ENCODE results near the gene SMAD3. TPM values are rescaled to one million over a fixed set of nuclear protein-coding genes. Genes with fewer than 3 reads are reported as not detected.

The SMAD3 gene
- total RNA-seq, 1 donor from 2014 or later = 8.2 TPM

- Mint-ChIP-seq H3K4me1 (ENCODE audit: unreplicated experiment) (peaks cover 19% of the 10 kb centered on the region), H3K9me3 (ENCODE audit: unreplicated experiment) (no peaks in the 10 kb centered on the region), H3K36me3 (ENCODE audit: low read depth, unreplicated experiment) (peaks cover 6% of the 10 kb centered on the region), H3K4me3 (ENCODE audit: unreplicated experiment) (no peak overlapping the region), H3K27me3 (ENCODE audit: unreplicated experiment) (peaks cover 3% of the 10 kb centered on the region), H3K27ac (ENCODE audit: unreplicated experiment) (no peak overlapping the region)
- TF ChIP-seq, protein P1, sequence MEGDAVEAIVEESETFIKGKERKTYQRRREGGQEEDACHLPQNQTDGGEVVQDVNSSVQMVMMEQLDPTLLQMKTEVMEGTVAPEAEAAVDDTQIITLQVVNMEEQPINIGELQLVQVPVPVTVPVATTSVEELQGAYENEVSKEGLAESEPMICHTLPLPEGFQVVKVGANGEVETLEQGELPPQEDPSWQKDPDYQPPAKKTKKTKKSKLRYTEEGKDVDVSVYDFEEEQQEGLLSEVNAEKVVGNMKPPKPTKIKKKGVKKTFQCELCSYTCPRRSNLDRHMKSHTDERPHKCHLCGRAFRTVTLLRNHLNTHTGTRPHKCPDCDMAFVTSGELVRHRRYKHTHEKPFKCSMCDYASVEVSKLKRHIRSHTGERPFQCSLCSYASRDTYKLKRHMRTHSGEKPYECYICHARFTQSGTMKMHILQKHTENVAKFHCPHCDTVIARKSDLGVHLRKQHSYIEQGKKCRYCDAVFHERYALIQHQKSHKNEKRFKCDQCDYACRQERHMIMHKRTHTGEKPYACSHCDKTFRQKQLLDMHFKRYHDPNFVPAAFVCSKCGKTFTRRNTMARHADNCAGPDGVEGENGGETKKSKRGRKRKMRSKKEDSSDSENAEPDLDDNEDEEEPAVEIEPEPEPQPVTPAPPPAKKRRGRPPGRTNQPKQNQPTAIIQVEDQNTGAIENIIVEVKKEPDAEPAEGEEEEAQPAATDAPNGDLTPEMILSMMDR (IDR thresholded peaks at IDR 0.05; ENCODE audit: unreplicated experiment) = no peak
- no peak for DNase-seq (ENCODE audit: low spot score)
Observed at GRCh38 chr15:67170143-67170925, 104.9 kb downstream of the SMAD3 start.

DNA sequence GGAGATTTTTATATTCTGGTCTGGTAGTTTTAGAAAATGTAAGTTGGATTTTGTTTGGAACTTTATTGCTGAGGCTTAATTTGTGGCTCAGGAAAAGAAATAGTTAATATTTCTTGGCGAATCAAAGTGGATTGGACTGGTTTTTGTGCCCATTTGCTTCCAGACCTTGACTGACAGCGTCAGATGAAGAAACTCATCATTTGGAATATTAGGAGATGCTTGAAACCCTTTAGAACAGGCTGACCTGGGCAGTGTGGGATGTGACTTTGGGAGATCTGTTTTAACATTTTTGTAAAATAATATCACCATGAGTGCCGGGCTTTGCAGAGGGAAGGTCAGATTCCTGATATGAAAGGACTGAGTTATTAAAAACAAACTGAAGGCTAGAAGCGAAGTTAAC lies 106.1 kb downstream of the SMAD3 start:
- peaks cover 30% of the 10 kb centered on the region for H3K4me1 Mint-ChIP-seq (ENCODE audit: unreplicated experiment)
- H3K27ac Mint-ChIP-seq (ENCODE audit: unreplicated experiment) = no peak overlapping the region
- no peak overlapping the region for H3K4me3 Mint-ChIP-seq (ENCODE audit: unreplicated experiment)
- DNase-seq (ENCODE audit: low spot score) = no peak
- peaks cover 6% of the 10 kb centered on the region for H3K36me3 Mint-ChIP-seq (ENCODE audit: low read depth, unreplicated experiment)
- no peaks in the 10 kb centered on the region for H3K9me3 Mint-ChIP-seq (ENCODE audit: unreplicated experiment)
- TF ChIP-seq, protein P1 (IDR thresholded peaks at IDR 0.05; ENCODE audit: unreplicated experiment) = no peak
- peaks cover 7% of the 10 kb centered on the region for H3K27me3 Mint-ChIP-seq (ENCODE audit: unreplicated experiment)

GRCh38 chr15:67172172-67172571 lies 106.8 kb downstream of the SMAD3 start:
- Mint-ChIP-seq H3K9me3 (ENCODE audit: unreplicated experiment) (no peaks in the 10 kb centered on the region), H3K4me1 (ENCODE audit: unreplicated experiment) (peaks cover 36% of the 10 kb centered on the region), H3K27me3 (ENCODE audit: unreplicated experiment) (peaks cover 8% of the 10 kb centered on the region), H3K4me3 (ENCODE audit: unreplicated experiment) (no peak overlapping the region), H3K27ac (ENCODE audit: unreplicated experiment) (no peak overlapping the region), H3K36me3 (ENCODE audit: low read depth, unreplicated experiment) (peaks cover 6% of the 10 kb centered on the region)
- DNase-seq (ENCODE audit: low spot score) = no peak
- TF ChIP-seq, protein P1 (IDR thresholded peaks at IDR 0.05; ENCODE audit: unreplicated experiment) = no peak

GRCh38 chr15:67173005-67173404 lies 107.6 kb downstream of the SMAD3 start:
- Mint-ChIP-seq H3K9me3 (ENCODE audit: unreplicated experiment) (no peaks in the 10 kb centered on the region), H3K36me3 (ENCODE audit: low read depth, unreplicated experiment) (peaks cover 2% of the 10 kb centered on the region), H3K27me3 (ENCODE audit: unreplicated experiment) (peaks cover 8% of the 10 kb centered on the region), H3K4me3 (ENCODE audit: unreplicated experiment) (no peak overlapping the region), H3K4me1 (ENCODE audit: unreplicated experiment) (peaks cover 36% of the 10 kb centered on the region), H3K27ac (ENCODE audit: unreplicated experiment) (no peak overlapping the region)
- DNase-seq (ENCODE audit: low spot score) = no peak
- TF ChIP-seq, protein P1 (IDR thresholded peaks at IDR 0.05; ENCODE audit: unreplicated experiment) = no peak

- Mint-ChIP-seq H3K9me3 (ENCODE audit: unreplicated experiment) (no peaks in the 10 kb centered on the region), H3K27me3 (ENCODE audit: unreplicated experiment) (peaks cover 8% of the 10 kb centered on the region), H3K27ac (ENCODE audit: unreplicated experiment) (no peak overlapping the region), H3K4me1 (ENCODE audit: unreplicated experiment) (peaks cover 39% of the 10 kb centered on the region), H3K36me3 (ENCODE audit: low read depth, unreplicated experiment) (no peaks in the 10 kb centered on the region), H3K4me3 (ENCODE audit: unreplicated experiment) (no peak overlapping the region)
- TF ChIP-seq, protein P1 (IDR thresholded peaks at IDR 0.05; ENCODE audit: unreplicated experiment) = no peak
- DNase-seq (ENCODE audit: low spot score) = no peak
Observed at GRCh38 chr15:67173786-67174185, 108.4 kb downstream of the SMAD3 start.
